Epithelial cell of proximal tubule (primary cell): ENCODE measurements around the gene BMF. TPM values are rescaled to one million over a fixed set of nuclear protein-coding genes. Genes with fewer than 3 reads are reported as not detected.

Experiments
- DNase-seq: peaks from one replicate; pipeline ENCODE4 v3.0.0-alpha.2; 2011; ENCODE audit warnings: low read depth
- H3K4me3 ChIP-seq: 2 replicates; pipeline ENCODE4 v1.5.1; 2011; ENCODE audit warnings: low read depth, mild to moderate bottlenecking, low read length
- CTCF ChIP-seq: conservative IDR thresholded peaks from 2 replicates; pipeline ENCODE4 v1.5.1; 2012; ENCODE audit warnings: low read depth, mild to moderate bottlenecking, low read length
- total RNA-seq: library from RNA; depleted of rRNA; stranded (reverse); fragments of >200 nt; gene quantifications from 2 replicates; pipeline ENCODE4 v1.2.3, GENCODE V29; 2015

Gene BMF
- total RNA-seq, 1 donor from 2014 or later: 33.1 TPM

GRCh38 chr15:40097968-40098476 lies 10.7 kb downstream of the BMF start:
- DNase-seq: no peak
- TF ChIP-seq CTCF: no peak
- H3K4me3 ChIP-seq: no peak overlapping the region

- DNase-seq: no peak
- TF ChIP-seq CTCF: no peak
Observed at GRCh38 chr15:40097096-40097967, 11.3 kb downstream of the BMF start.

GRCh38 chr15:40096094-40096891 lies 12.4 kb downstream of the BMF start:
- no peak overlapping the region for H3K4me3 ChIP-seq
- DNase-seq: no peak
- TF ChIP-seq CTCF: no peak

More at GRCh38 chr15:40097096-40097967, 11.3 kb downstream of the BMF start:
- no peak overlapping the region for H3K4me3 ChIP-seq

GRCh38 chr15:40095371-40096093 lies 13.1 kb downstream of the BMF start:
- no peak for TF ChIP-seq CTCF
- no peak overlapping the region for H3K4me3 ChIP-seq
- DNase-seq: no peak

GRCh38 chr15:40094156-40094555 lies 14.5 kb downstream of the BMF start:
- DNase-seq: no peak
- no peak for TF ChIP-seq CTCF
- no peak overlapping the region for H3K4me3 ChIP-seq

GRCh38 chr15:40092979-40093869 lies 15.5 kb downstream of the BMF start:
- H3K4me3 ChIP-seq: no peak overlapping the region
- no peak for DNase-seq
- no peak for TF ChIP-seq CTCF
